GM23338 (cell line): Measurements from ENCODE around the gene VPS8. TPM values are rescaled to one million over a fixed set of nuclear protein-coding genes. Genes with fewer than 3 reads are reported as not detected.

ENCODE experiments used
- ATAC-seq: fragments of 200-7000 bp; cut with Tn5 transposase; 3 replicates; pipeline ENCODE4 v1.9.1; 2020
- DNase-seq: peaks from one replicate; pipeline ENCODE4 v3.0.0-alpha.2; 2015; ENCODE audit warnings: low spot score
- H2AFZ ChIP-seq: fragments of 200-600 bp; sonication (generic); 2 replicates; pipeline ENCODE4 v1.8.0; 2016; ENCODE audit warnings: antibody characterized with exemption, mild to moderate bottlenecking, moderate library complexity
- H3F3A ChIP-seq: fragments of 200-600 bp; sonication (generic); replicated peaks from 2 replicates; pipeline ENCODE4 v1.8.0; 2017; ENCODE audit warnings: antibody characterized with exemption, mixed run types, low read depth
- H3K27ac ChIP-seq: fragments of 200-600 bp; sonication (generic); 2 replicates; pipeline ENCODE4 v1.6.1; 2016; ENCODE audit warnings: low read depth
- H3K27me3 ChIP-seq: fragments of 200-600 bp; sonication (generic); 2 replicates; pipeline ENCODE4 v1.8.0; 2016; ENCODE audit warnings: mild to moderate bottlenecking, mixed run types, moderate library complexity; ENCODE audit not compliant: insufficient read depth
- H3K36me3 ChIP-seq: fragments of 200-600 bp; sonication (generic); 2 replicates; pipeline ENCODE4 v1.8.0; 2016; ENCODE audit warnings: mild to moderate bottlenecking; ENCODE audit not compliant: insufficient read depth
- H3K4me1 ChIP-seq: fragments of 200-600 bp; sonication (generic); 2 replicates; pipeline ENCODE4 v1.8.0; 2016; ENCODE audit warnings: mild to moderate bottlenecking, moderate library complexity; ENCODE audit not compliant: insufficient read depth
- H3K4me2 ChIP-seq: fragments of 200-600 bp; sonication (generic); 2 replicates; pipeline ENCODE4 v1.7.1; 2017; ENCODE audit warnings: mixed run types
- H3K4me3 ChIP-seq: fragments of 200-600 bp; sonication (generic); 2 replicates; pipeline ENCODE4 v1.6.1; 2016; ENCODE audit warnings: mixed run types
- H3K79me2 ChIP-seq: fragments of 200-600 bp; sonication (generic); replicated peaks from 2 replicates; pipeline ENCODE4 v1.8.0; 2017; ENCODE audit warnings: mild to moderate bottlenecking; ENCODE audit not compliant: insufficient read depth
- H3K9me2 ChIP-seq: fragments of 200-600 bp; sonication (generic); 2 replicates; pipeline ENCODE4 v1.8.0; 2017; ENCODE audit not compliant: insufficient read depth
- H4K20me1 ChIP-seq: fragments of 200-600 bp; sonication (generic); replicated peaks from 2 replicates; pipeline ENCODE4 v1.8.0; 2017; ENCODE audit warnings: mild to moderate bottlenecking; ENCODE audit not compliant: insufficient read depth
- H3K27ac Mint-ChIP-seq: 2 replicates; pipeline ENCODE4 v1.8.0; 2020; ENCODE audit warnings: inconsistent platforms, mild to moderate bottlenecking, moderate library complexity, mixed read lengths
- H3K27me3 Mint-ChIP-seq: 3 replicates; pipeline ENCODE4 v1.8.0; 2022; ENCODE audit warnings: low read depth, mild to moderate bottlenecking, moderate library complexity, mixed read lengths, inconsistent platforms; ENCODE audit not compliant: insufficient read depth, poor library complexity
- H3K36me3 Mint-ChIP-seq: 3 replicates; pipeline ENCODE4 v1.8.0; 2021; ENCODE audit warnings: low read depth, mild to moderate bottlenecking, inconsistent platforms, moderate library complexity, mixed read lengths
- H3K4me1 Mint-ChIP-seq: 3 replicates; pipeline ENCODE4 v1.8.0; 2020; ENCODE audit warnings: mild to moderate bottlenecking, inconsistent platforms, mixed read lengths
- H3K4me3 Mint-ChIP-seq: 3 replicates; pipeline ENCODE4 v1.8.0; 2021; ENCODE audit warnings: moderate library complexity, mild to moderate bottlenecking, inconsistent platforms, mixed read lengths
- H3K9me3 Mint-ChIP-seq: 3 replicates; pipeline ENCODE4 v1.8.0; 2020; ENCODE audit warnings: moderate library complexity, mild to moderate bottlenecking, inconsistent platforms, mixed read lengths
- CREB1 ChIP-seq: fragments of 250-450 bp; sonication (Bioruptor Pico); IDR thresholded peaks from 2 replicates; pipeline ENCODE4 v1.5.0; 2020; ENCODE audit warnings: low read depth, mild to moderate bottlenecking, moderate library complexity
- CTCF ChIP-seq, 2 experiments: fragments of 200-600 bp in 1 of 2; sonication (generic) in 1 of 2; conservative IDR thresholded peaks; 2 replicates each; pipeline versions ENCODE4 v1.5.1 to v1.6.1; 2016 to 2017; ENCODE audit warnings: antibody characterized with exemption in 2 of 2, low read depth in 2 of 2, mild to moderate bottlenecking in 2 of 2, moderate library complexity in 1 of 2
- EZH2 ChIP-seq: fragments of 200-600 bp; sonication (generic); IDR thresholded peaks from one replicate; pipeline ENCODE4 v1.8.0; 2017; ENCODE audit warnings: antibody characterized with exemption, mild to moderate bottlenecking, low read depth; ENCODE audit not compliant: unreplicated experiment
- EZH2phosphoT487 ChIP-seq: fragments of 200-600 bp; sonication (generic); IDR thresholded peaks from one replicate; pipeline ENCODE4 v1.8.1; 2018; ENCODE audit warnings: antibody characterized with exemption; ENCODE audit not compliant: unreplicated experiment
- JUNB ChIP-seq: IDR thresholded peaks from one replicate; pipeline ENCODE4 v1.6.1; 2016; ENCODE audit warnings: antibody characterized with exemption; ENCODE audit not compliant: unreplicated experiment
- NANOG ChIP-seq: IDR thresholded peaks from 2 replicates; pipeline ENCODE4 v1.6.1; 2016; ENCODE audit warnings: antibody characterized with exemption, borderline replicate concordance
- POLR2AphosphoS5 ChIP-seq: IDR thresholded peaks from 2 replicates; pipeline ENCODE4 v1.6.1; 2016; ENCODE audit warnings: antibody characterized with exemption, low read depth
- REST ChIP-seq: IDR thresholded peaks from one replicate; pipeline ENCODE4 v1.6.1; 2018; ENCODE audit warnings: antibody characterized with exemption; ENCODE audit not compliant: unreplicated experiment
- STAT1 ChIP-seq: IDR thresholded peaks from one replicate; pipeline ENCODE4 v1.6.1; 2016; ENCODE audit warnings: antibody characterized with exemption; ENCODE audit not compliant: unreplicated experiment
- ZNF114 ChIP-seq: fragments of 250-450 bp; sonication (Bioruptor Pico); IDR thresholded peaks from 2 replicates; pipeline ENCODE4 v1.5.0; 2020; ENCODE audit warnings: mild to moderate bottlenecking, moderate library complexity
- ZNF331 ChIP-seq: fragments of 250-450 bp; sonication (Bioruptor Pico); IDR thresholded peaks from 2 replicates; pipeline ENCODE4 v1.5.0; 2020; ENCODE audit warnings: low read depth, mild to moderate bottlenecking, moderate library complexity
- polyA plus RNA-seq: library from polyadenylated mRNA; unstranded; fragments of >200 nt; fragmentation: Nextera tagmentation; extraction: Ambion mirVana; gene quantifications from 2 replicates; pipeline ENCODE4 v1.2.1, GENCODE V29; 2016
- total RNA-seq: library from RNA; depleted of rRNA; stranded (reverse); fragments of >200 nt; shearing (Covaris generic); gene quantifications from 2 replicates; pipeline ENCODE4 v1.2.3, GENCODE V29; 2014
- TF ChIP-seq, protein P1 (sequence below): fragments of 250-450 bp; sonication (Bioruptor Pico); IDR thresholded peaks from 2 replicates; pipeline ENCODE4 v1.5.0; 2020; ENCODE audit warnings: mild to moderate bottlenecking, moderate library complexity
- TF ChIP-seq, protein P2 (sequence below): IDR thresholded peaks from 2 replicates; pipeline ENCODE4 v1.6.1; 2016; ENCODE audit warnings: antibody characterized with exemption

VPS8 gene
- total and polyA plus RNA-seq, 2 experiments from 2014 or later = 17.3 to 45.5 TPM

DNA sequence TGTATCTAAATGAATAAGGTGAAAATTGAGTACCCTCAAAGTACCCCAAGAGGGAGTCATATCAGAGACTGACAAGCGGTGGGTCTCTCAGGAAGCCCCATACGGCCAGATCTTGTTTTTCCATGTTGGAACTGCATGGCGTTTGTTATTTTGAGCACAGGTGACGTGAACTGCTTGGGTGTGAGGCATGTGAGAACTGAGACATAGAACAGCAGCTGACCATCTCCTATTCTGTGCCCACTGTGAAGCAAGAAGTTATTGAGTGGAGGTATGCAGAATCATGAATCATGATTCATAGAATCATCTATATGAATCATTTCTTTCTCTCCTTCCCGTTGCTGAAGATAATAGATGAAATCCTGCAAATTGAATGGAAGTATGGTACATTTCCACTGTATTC, 4.6 kb downstream of the VPS8 start:
- ATAC-seq (no peak), DNase-seq (no peak)
- H3K36me3 ChIP-seq = no peaks in the 10 kb centered on the region
- Mint-ChIP-seq H3K36me3 (no peaks in the 10 kb centered on the region; the same call in 2 of the 3 replicates), H3K27ac (no peak overlapping the region), H3K4me1 (peaks cover 5% of the 10 kb centered on the region; the same call in 2 of the 3 replicates), H3K4me3 (no peak overlapping the region), H3K27me3 (peaks cover 4% of the 10 kb centered on the region), H3K9me3 (peaks cover 3% of the 10 kb centered on the region; the same call in 2 of the 3 replicates)
- H2AFZ ChIP-seq = no peak overlapping the region
- H3K4me2 ChIP-seq = no peak overlapping the region
- TF ChIP-seq EZH2 (no peak), STAT1 (no peak), CREB1 (CRISPR knock-in tag) (no peak), JUNB (no peak), EZH2phosphoT487 (no peak), NANOG (no peak), ZNF114 (CRISPR knock-in tag) (no peak), POLR2AphosphoS5 (no peak), ZNF331 (CRISPR knock-in tag) (no peak), REST (no peak), CTCF (conservative IDR thresholded peaks at IDR 0.05; ENCODE audit: low read depth in 2 of 2) (no peak)
- TF ChIP-seq, protein P1, sequence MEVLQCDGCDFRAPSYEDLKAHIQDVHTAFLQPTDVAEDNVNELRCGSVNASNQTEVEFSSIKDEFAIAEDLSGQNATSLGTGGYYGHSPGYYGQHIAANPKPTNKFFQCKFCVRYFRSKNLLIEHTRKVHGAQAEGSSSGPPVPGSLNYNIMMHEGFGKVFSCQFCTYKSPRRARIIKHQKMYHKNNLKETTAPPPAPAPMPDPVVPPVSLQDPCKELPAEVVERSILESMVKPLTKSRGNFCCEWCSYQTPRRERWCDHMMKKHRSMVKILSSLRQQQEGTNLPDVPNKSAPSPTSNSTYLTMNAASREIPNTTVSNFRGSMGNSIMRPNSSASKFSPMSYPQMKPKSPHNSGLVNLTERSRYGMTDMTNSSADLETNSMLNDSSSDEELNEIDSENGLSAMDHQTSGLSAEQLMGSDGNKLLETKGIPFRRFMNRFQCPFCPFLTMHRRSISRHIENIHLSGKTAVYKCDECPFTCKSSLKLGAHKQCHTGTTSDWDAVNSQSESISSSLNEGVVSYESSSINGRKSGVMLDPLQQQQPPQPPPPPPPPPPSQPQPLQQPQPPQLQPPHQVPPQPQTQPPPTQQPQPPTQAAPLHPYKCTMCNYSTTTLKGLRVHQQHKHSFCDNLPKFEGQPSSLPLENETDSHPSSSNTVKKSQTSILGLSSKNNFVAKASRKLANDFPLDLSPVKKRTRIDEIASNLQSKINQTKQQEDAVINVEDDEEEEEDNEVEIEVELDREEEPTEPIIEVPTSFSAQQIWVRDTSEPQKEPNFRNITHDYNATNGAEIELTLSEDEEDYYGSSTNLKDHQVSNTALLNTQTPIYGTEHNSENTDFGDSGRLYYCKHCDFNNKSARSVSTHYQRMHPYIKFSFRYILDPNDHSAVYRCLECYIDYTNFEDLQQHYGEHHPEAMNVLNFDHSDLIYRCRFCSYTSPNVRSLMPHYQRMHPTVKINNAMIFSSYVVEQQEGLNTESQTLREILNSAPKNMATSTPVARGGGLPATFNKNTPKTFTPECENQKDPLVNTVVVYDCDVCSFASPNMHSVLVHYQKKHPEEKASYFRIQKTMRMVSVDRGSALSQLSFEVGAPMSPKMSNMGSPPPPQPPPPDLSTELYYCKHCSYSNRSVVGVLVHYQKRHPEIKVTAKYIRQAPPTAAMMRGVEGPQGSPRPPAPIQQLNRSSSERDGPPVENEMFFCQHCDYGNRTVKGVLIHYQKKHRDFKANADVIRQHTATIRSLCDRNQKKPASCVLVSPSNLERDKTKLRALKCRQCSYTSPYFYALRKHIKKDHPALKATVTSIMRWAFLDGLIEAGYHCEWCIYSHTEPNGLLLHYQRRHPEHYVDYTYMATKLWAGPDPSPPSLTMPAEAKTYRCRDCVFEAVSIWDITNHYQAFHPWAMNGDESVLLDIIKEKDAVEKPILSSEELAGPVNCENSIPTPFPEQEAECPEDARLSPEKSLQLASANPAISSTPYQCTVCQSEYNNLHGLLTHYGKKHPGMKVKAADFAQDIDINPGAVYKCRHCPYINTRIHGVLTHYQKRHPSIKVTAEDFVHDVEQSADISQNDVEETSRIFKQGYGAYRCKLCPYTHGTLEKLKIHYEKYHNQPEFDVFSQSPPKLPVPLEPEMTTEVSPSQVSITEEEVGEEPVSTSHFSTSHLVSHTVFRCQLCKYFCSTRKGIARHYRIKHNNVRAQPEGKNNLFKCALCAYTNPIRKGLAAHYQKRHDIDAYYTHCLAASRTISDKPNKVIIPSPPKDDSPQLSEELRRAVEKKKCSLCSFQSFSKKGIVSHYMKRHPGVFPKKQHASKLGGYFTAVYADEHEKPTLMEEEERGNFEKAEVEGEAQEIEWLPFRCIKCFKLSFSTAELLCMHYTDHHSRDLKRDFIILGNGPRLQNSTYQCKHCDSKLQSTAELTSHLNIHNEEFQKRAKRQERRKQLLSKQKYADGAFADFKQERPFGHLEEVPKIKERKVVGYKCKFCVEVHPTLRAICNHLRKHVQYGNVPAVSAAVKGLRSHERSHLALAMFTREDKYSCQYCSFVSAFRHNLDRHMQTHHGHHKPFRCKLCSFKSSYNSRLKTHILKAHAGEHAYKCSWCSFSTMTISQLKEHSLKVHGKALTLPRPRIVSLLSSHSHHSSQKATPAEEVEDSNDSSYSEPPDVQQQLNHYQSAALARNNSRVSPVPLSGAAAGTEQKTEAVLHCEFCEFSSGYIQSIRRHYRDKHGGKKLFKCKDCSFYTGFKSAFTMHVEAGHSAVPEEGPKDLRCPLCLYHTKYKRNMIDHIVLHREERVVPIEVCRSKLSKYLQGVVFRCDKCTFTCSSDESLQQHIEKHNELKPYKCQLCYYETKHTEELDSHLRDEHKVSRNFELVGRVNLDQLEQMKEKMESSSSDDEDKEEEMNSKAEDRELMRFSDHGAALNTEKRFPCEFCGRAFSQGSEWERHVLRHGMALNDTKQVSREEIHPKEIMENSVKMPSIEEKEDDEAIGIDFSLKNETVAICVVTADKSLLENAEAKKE = no peak
- TF ChIP-seq, protein P2, sequence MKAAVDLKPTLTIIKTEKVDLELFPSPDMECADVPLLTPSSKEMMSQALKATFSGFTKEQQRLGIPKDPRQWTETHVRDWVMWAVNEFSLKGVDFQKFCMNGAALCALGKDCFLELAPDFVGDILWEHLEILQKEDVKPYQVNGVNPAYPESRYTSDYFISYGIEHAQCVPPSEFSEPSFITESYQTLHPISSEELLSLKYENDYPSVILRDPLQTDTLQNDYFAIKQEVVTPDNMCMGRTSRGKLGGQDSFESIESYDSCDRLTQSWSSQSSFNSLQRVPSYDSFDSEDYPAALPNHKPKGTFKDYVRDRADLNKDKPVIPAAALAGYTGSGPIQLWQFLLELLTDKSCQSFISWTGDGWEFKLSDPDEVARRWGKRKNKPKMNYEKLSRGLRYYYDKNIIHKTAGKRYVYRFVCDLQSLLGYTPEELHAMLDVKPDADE = no peak
- peaks cover under 1% of the 10 kb centered on the region; the same call in 1 of the 2 replicates for H3K4me1 ChIP-seq
- H3K9me2 ChIP-seq = no peaks in the 10 kb centered on the region
- peaks cover 31% of the 10 kb centered on the region for H3K79me2 ChIP-seq
- no peak overlapping the region for H3K27ac ChIP-seq
- no peaks in the 10 kb centered on the region for H3F3A ChIP-seq
- no peak overlapping the region for H3K4me3 ChIP-seq
- no peaks in the 10 kb centered on the region for H3K27me3 ChIP-seq
- no peaks in the 10 kb centered on the region; the same call in 1 of the 2 replicates for H4K20me1 ChIP-seq
